NCI-H1048 (cell line): ENCODE data around the gene DNAJB11.
"Not testable (repeated sequence)": the region's sequence is repeated elsewhere in the genome, so short reads cannot be mapped to it uniquely, and the experiment has no call there.

ENCODE experiments used
- DNase-seq: peaks from one replicate; lab custom pipeline; 2025; lab: John Stamatoyannopoulos, UW

The DNAJB11 gene

DNA sequence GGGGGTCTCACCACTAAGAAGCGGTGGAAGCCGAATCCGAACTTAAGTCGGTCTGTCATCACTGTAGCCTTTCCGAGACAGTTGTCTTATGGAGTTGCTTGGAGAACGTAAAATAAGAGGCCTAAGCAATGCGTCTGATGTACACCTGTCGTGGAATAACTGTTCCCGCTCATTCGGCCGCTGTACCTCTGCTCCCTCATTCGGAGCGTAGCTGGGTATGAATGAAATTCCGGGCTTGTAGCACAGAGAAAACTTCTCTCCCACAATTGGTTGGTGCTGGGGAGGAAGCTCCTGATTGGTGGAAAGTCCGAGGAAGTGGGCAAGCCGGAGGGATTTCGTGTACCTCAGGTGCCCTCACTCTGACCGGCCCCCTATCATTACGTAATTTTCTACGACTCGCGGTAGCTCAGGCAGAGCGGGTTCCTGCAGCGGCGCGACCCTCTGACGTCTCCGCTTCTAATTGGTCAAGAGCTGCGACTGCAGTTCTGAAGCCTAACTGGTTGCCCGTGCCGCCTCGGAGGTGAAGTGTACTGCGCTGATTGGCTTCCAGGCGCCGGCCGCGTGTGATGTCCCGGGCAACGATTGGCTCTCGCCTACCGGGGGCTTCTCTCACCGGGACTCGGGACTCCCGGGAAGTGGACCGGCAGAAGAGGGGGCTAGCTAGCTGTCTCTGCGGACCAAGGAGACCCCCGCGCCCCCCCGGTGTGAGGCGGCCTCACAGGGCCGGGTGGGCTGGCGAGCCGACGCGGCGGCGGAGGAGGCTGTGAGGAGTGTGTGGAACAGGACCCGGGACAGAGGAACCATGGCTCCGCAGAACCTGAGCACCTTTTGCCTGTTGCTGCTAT, at the start of gene DNAJB11:
Gene DNAJB11, plus strand, starts transcription at position 625 of the 845 bp plus-strand sequence. Its CDS starts 178 bp downstream, at position 803.
- DNase-seq = peak; percentile 99

- no peak for DNase-seq
These were observed 49.3 kb upstream of the DNAJB11 start for GRCh38 chr3:186520957-186521842.

GRCh38 chr3:186523022-186523421, 47.5 kb upstream of the DNAJB11 start:
- DNase-seq = no peak

DNA sequence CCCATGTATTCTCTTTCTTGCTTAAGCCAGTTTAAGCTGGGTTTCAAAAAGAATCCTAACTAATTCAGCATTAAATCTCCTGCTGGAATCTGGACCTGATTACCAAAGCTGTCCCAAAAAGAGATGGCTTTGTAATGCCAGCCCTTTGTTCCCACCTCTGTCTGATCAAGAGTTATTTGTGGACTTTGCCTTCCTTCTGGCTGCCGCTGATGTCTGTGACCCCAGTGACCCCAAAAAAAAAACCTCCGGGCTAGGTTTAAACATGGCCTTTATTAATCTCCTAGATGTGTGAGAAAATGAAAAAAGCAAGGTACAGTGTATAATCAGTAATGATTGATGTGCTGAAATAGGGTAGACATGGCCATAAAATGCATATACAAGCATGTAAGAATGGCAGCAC, 47.1 kb upstream of the DNAJB11 start:
- no peak for DNase-seq

DNA sequence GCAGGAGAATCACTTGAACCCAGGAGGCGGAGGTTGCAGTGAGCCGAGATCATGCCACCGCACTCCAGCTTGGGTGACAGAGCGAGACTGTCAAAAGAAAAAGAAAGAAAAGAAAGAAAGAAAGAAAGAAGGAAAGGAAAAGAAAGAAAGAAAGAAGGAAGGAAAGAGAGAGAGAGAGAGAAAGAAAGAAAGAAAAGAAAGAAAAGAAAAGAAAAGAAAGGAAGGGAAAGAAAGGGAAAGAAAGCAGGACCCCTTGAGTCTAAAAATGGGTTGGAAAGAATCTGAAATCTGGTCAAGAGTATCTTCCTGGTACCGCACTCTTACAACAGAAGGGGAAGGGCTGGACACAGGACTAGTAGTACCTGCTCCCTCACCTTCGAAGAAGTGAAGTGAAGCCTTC, 45.9 kb upstream of the DNAJB11 start:
- no peak for DNase-seq

DNA sequence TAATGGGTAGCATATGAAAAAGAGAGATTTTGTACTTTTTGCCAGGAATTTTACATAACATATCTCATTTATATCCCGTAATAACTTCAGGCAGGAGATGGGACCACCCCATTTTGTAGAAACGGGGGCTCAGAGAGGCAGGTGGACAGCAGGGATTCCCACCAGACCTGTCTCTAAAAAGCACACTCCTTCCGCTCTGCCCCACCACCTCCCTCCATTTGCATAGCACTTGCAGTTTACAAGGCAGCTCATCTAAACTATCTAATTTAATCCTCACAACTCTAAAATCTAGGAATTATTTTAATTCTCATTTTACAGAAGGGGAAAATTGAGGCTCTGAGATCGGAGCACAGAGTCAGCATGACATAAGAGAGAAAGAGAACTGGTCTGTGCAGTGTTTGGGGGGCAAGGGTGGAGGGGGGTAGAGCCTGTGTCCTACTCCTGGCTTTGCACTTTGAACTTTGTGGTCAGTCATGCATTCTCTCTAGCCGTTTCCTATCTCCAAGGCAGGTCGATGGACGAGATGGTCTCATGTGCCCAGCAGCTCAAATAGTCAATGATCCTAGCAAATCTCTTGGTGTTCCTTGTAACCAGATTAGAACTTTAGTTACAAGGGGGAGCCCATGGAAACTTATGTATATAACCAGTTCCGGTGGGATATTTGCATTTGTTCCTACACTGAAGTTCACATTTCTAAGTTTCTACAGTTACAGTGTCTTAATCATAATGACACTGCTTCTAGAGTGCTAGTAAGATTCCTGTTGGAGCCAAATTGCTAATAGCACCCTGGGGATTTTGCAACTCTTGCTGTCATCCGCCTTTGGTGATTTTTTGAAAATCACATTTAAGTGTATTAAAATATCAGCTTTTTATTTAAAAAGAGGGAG, 44.9 kb upstream of the DNAJB11 start:
- DNase-seq = no peak

DNA sequence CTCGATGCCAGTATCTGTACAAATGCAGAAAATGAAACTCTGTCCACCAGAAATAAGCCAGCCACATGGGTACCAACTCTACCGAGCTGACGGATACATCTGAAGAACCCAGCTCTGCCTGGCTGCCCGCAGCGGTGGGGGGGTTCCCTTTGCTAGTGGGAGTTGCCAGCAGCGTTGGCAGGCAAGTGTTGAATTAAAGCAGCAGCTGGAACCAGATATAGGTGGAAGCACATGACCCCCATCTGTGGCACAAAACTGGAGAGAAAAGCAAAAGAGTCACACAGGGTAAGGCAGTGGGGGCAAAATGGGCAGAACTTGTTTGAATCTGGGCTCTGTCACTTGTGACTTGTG, 44.3 kb upstream of the DNAJB11 start:
- DNase-seq = no peak

GRCh38 chr3:186529201-186529999, 41.1 kb upstream of the DNAJB11 start:
- DNase-seq = no peak

- no peak for DNase-seq
These were observed 40.1 kb upstream of the DNAJB11 start for GRCh38 chr3:186530415-186530814.

GRCh38 chr3:186531694-186532093, 38.8 kb upstream of the DNAJB11 start:
- DNase-seq = not testable (repeated sequence)

- no peak for DNase-seq
These were observed 37.9 kb upstream of the DNAJB11 start for GRCh38 chr3:186532598-186533072.

GRCh38 chr3:186534113-186534669, 36.3 kb upstream of the DNAJB11 start:
- DNase-seq = no peak

- no peak for DNase-seq
These were observed 33.4 kb upstream of the DNAJB11 start for GRCh38 chr3:186536883-186537844.

DNA sequence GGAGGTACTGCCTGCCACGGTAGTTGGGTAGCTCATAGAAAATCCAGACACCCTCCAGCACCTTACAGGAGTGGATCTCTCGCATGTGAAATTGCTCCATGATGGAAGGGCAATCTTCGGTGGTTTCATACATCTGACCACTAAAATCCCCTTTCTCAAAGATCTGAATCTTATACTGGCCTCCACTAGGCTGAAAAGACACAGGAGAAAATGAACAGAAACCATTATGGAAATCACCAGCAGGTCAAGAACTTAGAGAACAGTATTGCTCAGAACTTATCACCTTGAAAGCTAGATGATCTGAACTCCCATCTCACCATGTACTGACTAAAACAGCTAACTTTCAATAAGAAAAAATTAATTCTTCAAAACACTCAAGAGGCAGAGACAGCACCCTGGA, 31.7 kb upstream of the DNAJB11 start:
- no peak for DNase-seq

GRCh38 chr3:186540221-186540834, 30.2 kb upstream of the DNAJB11 start:
- DNase-seq = peak; percentile 44

- DNase-seq = no peak
These were observed 29.7 kb upstream of the DNAJB11 start for GRCh38 chr3:186540835-186541226.

GRCh38 chr3:186544281-186544680, 26.2 kb upstream of the DNAJB11 start, which contains the start of gene CRYGS:
TSS of gene CRYGS (minus strand) at chr3:186544380. CDS start at chr3:186544326, 54 bp downstream.
- no peak for DNase-seq

- DNase-seq = no peak
These were observed 21.0 kb upstream of the DNAJB11 start for GRCh38 chr3:186549497-186549896.

DNA sequence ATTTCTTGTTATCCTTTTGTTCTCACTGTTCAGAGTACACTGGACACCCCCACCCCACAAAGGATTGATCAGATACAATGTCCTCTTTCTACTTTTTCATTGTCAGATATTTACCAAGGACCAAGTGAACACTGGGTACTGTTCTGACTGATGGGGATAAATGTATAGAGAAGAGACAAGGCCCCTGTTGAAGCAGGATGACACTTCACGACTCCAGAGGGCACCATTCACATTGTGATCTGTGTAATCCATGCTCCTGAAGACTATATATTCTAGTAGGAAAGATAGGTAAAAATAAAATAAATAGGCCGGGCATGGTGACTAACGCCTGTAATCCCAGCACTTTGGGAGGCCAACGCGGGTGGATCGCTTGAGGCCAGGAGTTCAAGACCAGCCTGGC, 19.1 kb upstream of the DNAJB11 start:
- DNase-seq = no peak
